ENCODE results near the gene AMN1.

DNA sequence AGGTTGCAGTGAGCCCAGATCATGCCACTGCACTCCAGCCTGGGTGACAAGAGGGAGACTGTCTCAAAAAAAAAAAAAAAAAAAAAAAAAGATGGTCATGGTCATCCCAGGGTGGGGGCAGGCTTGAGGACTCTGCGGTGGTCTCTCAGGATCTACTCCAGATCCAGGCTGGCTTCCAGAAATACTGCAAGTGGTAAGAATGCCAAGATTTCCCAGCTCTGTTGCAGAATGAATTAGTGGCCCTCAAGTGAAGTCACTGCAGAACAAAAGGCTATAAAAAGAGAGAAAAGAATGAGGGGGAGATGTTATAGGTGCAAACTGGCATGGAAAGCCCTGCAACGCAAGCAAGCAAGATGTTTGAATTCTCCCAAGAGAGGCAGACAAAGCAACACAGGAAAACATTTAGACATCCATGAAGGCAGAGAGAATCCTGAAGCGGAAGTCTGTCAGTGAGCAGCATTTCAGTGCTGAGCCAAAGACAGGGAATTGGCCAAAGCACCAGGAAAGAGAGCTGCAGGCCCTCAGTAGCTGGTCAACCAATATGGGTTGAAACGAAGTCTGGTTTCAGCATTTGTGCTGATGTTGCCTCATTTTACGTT lies 101.3 kb downstream of the AMN1 start:
- TF ChIP-seq, protein P1, sequence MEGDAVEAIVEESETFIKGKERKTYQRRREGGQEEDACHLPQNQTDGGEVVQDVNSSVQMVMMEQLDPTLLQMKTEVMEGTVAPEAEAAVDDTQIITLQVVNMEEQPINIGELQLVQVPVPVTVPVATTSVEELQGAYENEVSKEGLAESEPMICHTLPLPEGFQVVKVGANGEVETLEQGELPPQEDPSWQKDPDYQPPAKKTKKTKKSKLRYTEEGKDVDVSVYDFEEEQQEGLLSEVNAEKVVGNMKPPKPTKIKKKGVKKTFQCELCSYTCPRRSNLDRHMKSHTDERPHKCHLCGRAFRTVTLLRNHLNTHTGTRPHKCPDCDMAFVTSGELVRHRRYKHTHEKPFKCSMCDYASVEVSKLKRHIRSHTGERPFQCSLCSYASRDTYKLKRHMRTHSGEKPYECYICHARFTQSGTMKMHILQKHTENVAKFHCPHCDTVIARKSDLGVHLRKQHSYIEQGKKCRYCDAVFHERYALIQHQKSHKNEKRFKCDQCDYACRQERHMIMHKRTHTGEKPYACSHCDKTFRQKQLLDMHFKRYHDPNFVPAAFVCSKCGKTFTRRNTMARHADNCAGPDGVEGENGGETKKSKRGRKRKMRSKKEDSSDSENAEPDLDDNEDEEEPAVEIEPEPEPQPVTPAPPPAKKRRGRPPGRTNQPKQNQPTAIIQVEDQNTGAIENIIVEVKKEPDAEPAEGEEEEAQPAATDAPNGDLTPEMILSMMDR (IDR thresholded peaks at IDR 0.05) = no peak
- TF ChIP-seq POLR2A (IDR thresholded peaks at IDR 0.05) (no peak), EP300 (IDR thresholded peaks at IDR 0.05) (no peak), POLR2AphosphoS5 (IDR thresholded peaks at IDR 0.05) (no peak)

All from suprapubic skin (tissue), 4 donors.